PC-3 (cell line): ENCODE data around the gene KCNQ1.

ENCODE experiments used
- EZH2 ChIP-seq: fragments of 300-600 bp; sonication (generic); IDR thresholded peaks from one replicate; pipeline ENCODE4 v1.6.1; 2017; ENCODE audit warnings: antibody characterized with exemption, mild to moderate bottlenecking, low read length; ENCODE audit not compliant: unreplicated experiment
- EZH2phosphoT487 ChIP-seq: fragments of 300-600 bp; sonication (generic); IDR thresholded peaks from 2 replicates; pipeline ENCODE4 v1.6.1; 2018; ENCODE audit warnings: mild to moderate bottlenecking, antibody characterized with exemption, low read length, borderline replicate concordance
- TF ChIP-seq, protein P1 (sequence below): fragments of 300-600 bp; sonication (generic); conservative IDR thresholded peaks from 2 replicates; pipeline ENCODE4 v1.5.1; 2017; ENCODE audit warnings: antibody characterized with exemption, low read depth, mild to moderate bottlenecking, low read length

DNA sequence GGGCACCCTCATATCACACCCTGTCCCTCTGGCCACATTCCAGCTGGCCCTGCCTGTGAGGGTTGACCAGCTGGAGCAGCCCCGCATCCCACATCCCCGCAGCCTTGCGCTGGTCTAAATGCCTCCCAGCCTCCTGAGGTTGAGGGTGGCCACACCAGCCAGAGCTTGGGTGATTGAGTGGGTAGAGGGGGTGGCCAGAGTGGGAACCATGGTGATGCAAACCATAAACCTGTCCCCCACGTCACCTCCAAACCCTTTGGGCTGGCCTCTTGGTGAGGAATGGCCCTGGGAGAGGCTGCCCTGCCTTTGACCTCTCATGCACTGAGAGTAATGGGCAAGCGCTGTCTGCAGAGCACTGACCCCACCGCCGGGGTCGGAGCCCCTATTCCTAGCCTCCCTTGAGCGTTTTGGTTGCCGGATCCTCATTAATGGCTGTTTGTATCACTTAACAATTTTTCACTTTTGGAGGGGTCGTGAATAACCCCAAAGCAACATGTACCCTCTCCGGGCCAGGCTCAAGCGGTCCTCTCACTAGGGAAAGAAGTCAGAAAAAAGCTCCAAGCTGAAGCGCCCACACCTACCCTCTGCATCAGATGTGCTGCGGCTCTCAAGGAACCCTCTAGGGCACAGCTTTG is 271.0 kb downstream of the KCNQ1 start:
- TF ChIP-seq, protein P1, sequence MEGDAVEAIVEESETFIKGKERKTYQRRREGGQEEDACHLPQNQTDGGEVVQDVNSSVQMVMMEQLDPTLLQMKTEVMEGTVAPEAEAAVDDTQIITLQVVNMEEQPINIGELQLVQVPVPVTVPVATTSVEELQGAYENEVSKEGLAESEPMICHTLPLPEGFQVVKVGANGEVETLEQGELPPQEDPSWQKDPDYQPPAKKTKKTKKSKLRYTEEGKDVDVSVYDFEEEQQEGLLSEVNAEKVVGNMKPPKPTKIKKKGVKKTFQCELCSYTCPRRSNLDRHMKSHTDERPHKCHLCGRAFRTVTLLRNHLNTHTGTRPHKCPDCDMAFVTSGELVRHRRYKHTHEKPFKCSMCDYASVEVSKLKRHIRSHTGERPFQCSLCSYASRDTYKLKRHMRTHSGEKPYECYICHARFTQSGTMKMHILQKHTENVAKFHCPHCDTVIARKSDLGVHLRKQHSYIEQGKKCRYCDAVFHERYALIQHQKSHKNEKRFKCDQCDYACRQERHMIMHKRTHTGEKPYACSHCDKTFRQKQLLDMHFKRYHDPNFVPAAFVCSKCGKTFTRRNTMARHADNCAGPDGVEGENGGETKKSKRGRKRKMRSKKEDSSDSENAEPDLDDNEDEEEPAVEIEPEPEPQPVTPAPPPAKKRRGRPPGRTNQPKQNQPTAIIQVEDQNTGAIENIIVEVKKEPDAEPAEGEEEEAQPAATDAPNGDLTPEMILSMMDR: no peak
- no peak for TF ChIP-seq EZH2
- TF ChIP-seq EZH2phosphoT487: no peak
